ENCODE results near the gene PAPSS1.
"Not testable (repeated sequence)": the region's sequence is repeated elsewhere in the genome, so short reads cannot be mapped to it uniquely, and the experiment has no call there.

DNA sequence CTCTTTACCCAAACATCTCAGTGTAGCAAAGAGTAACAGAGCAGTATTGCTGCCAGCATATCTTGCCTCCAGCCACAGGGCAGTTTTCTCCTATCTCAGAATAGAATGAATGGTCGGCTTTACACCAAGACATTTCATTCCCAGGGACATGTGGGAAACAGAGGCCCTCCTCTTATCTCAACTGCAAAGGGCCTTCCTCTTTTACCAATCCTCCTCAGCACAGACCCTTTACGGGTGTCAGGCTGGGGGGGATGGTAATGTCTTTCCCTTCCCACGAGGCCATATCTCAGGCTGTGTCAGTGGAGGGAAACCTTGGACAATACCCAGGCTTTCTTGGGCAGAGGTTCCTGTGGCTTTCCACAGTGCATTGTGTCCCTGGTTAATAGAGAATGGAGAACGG lies 9.0 kb upstream of the PAPSS1 start:
- TF ChIP-seq CTCF (optimal IDR thresholded peaks at IDR 0.05 in 1 of 3, IDR thresholded peaks at IDR 0.05 in 1 of 3, conservative IDR thresholded peaks at IDR 0.05 in 1 of 3; ENCODE audit: extremely low read depth in 1 of 3, insufficient read depth in 2 of 3, low read length in 3 of 3); EZH2 (IDR thresholded peaks at IDR 0.05; ENCODE audit: low read length): not testable (repeated sequence)

Data from keratinocyte (primary cell).